Tibial artery (tissue), 4 donors: ENCODE measurements around the gene TBC1D24.

Experiments
- DNase-seq, 2 donors: peaks; one replicate each; pipeline ENCODE4 v3.0.0-alpha.2; 2019
- H3K27ac ChIP-seq, 2 donors: fragments of 200-600 bp; sonication (generic) in 1 of 2; 1 replicate in 1 of 2; 2 replicates in 1 of 2; pipeline ENCODE4 v1.5.1; 2018 to 2019; ENCODE audit warnings: mild to moderate bottlenecking in 1 of 2
- H3K27me3 ChIP-seq, 2 donors: fragments of 200-600 bp; sonication (generic) in 1 of 2; one replicate each; pipeline versions ENCODE4 v1.5.1 to v1.6.0; 2016 to 2019
- H3K36me3 ChIP-seq, 3 donors: fragments of 200-600 bp; sonication (generic) in 2 of 3; one replicate each; pipeline ENCODE4 v1.5.1; 2016 to 2019; ENCODE audit warnings: mild to moderate bottlenecking in 2 of 3
- H3K4me1 ChIP-seq, 4 donors: fragments of 200-600 bp; sonication (generic) in 2 of 4; 1 replicate in 3 of 4; 2 replicates in 1 of 4; pipeline ENCODE4 v1.5.1; 2016 to 2019
- H3K4me3 ChIP-seq, 2 donors: fragments of 200-600 bp; sonication (generic) in 1 of 2; 1 replicate in 1 of 2; 2 replicates in 1 of 2; pipeline ENCODE4 v1.5.1; 2018 to 2019; ENCODE audit warnings: mild to moderate bottlenecking in 2 of 2
- H3K9me3 ChIP-seq, 3 donors: fragments of 200-600 bp; sonication (generic) in 1 of 3; one replicate each; pipeline ENCODE4 v1.5.1; 2016 to 2019
- intact Hi-C: fragments of 100-400 bp; cut with DNase I; formaldehyde crosslinking; loops from one replicate; pipeline ENCODE4 v1.15.0; 2023; ENCODE audit warnings: low total_unique reads
- TF ChIP-seq, protein P1 (sequence below), 2 experiments: fragments of 200-600 bp in 1 of 2; fragments of 450-650 bp in 1 of 2; IDR thresholded peaks; one replicate each; pipeline ENCODE4 v1.5.1; 2017 to 2019; ENCODE audit warnings: antibody characterized with exemption in 2 of 2, mild to moderate bottlenecking in 1 of 2, moderate library complexity in 1 of 2

The TBC1D24 gene

GRCh38 chr16:2468725-2469398, 6.1 kb upstream of the TBC1D24 start:
- H3K4me3 ChIP-seq, result peak overlapping the region; percentile 49 to 66
- peaks cover 6 to 64% (median 45%) of the 10 kb centered on the region in 4 donors for H3K4me1 ChIP-seq
- H3K27me3 ChIP-seq, result peaks cover 6 to 74% of the 10 kb centered on the region in 2 donors
- no peaks in the 10 kb centered on the region for H3K36me3 ChIP-seq
- no peak overlapping the region for H3K27ac ChIP-seq
- TF ChIP-seq, protein P1, sequence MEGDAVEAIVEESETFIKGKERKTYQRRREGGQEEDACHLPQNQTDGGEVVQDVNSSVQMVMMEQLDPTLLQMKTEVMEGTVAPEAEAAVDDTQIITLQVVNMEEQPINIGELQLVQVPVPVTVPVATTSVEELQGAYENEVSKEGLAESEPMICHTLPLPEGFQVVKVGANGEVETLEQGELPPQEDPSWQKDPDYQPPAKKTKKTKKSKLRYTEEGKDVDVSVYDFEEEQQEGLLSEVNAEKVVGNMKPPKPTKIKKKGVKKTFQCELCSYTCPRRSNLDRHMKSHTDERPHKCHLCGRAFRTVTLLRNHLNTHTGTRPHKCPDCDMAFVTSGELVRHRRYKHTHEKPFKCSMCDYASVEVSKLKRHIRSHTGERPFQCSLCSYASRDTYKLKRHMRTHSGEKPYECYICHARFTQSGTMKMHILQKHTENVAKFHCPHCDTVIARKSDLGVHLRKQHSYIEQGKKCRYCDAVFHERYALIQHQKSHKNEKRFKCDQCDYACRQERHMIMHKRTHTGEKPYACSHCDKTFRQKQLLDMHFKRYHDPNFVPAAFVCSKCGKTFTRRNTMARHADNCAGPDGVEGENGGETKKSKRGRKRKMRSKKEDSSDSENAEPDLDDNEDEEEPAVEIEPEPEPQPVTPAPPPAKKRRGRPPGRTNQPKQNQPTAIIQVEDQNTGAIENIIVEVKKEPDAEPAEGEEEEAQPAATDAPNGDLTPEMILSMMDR (IDR thresholded peaks at IDR 0.05), result no peak
- no peak for DNase-seq
- no peaks in the 10 kb centered on the region for H3K9me3 ChIP-seq
- intact Hi-C loops, result no loop called here

DNA sequence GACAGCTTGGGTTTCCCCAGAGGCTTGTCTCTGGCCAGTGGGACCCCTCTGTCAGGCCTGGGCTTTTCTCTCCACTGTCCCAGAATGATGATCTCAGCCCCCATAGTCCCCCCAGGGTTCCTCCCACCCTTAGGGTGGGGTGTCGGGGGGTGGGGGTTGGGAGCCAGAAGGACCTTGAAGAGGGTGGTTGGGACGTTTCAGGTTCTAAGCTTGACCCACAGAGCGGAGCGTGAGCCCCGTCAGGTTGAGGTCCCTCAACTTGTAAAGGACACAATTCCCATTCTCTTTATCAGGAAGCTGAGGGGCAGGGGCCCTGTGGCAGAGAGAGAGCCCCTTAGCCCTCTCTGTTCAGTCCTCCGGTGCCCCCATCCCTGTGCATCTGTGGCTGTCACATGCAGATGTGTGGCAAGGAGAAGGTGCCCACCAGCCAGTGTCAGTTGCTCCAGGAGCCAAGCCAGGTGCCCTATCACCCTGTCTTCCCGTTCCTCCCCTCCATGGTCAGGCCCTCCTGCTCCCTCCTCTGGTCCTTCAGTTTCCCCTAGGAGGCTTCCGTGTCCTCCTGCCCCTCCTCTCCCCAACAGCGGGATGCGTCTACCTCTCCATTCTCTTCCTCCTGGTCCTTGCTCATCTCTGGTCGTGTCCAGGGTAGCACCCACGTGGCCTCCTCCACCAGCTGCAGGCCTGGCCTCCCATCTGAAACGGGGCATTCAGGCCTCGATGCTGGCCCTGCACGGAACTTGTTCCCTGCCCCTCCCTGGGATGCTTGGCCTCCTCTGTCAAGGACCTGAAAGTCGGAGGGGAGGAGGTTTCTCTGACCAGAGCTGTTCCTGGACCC, 5.3 kb upstream of the TBC1D24 start:
- H3K9me3 ChIP-seq, result no peaks in the 10 kb centered on the region
- H3K27ac ChIP-seq, result no peak overlapping the region
- H3K4me1 ChIP-seq, result peaks cover 6 to 71% (median 52%) of the 10 kb centered on the region in 4 donors
- no peaks in the 10 kb centered on the region for H3K36me3 ChIP-seq
- no peak for DNase-seq
- TF ChIP-seq, protein P1 (IDR thresholded peaks at IDR 0.05), result no peak
- intact Hi-C loops, result loop anchor here (10.0 kb wide), 1 partner anchor 125 kb away; the partner anchor contains the start of gene ABCA3
- no peak overlapping the region for H3K4me3 ChIP-seq
- H3K27me3 ChIP-seq, result peaks cover 6 to 71% of the 10 kb centered on the region in 2 donors

- intact Hi-C loops, result loop anchor here (10.0 kb wide), 1 partner anchor 125 kb away; the partner anchor contains the start of gene ABCA3
- Histone ChIP-seq H3K27me3 (peaks cover 6 to 69% of the 10 kb centered on the region in 2 donors), H3K4me1 (peaks cover 6 to 73% (median 53%) of the 10 kb centered on the region in 4 donors), H3K4me3 (no peak overlapping the region), H3K27ac (no peak overlapping the region), H3K36me3 (no peaks in the 10 kb centered on the region), H3K9me3 (no peaks in the 10 kb centered on the region)
- TF ChIP-seq, protein P1 (IDR thresholded peaks at IDR 0.05), result no peak
- DNase-seq, result no peak
These were observed 4.7 kb upstream of the TBC1D24 start for GRCh38 chr16:2470234-2470601.

GRCh38 chr16:2470603-2471015, 4.3 kb upstream of the TBC1D24 start:
- no peak for DNase-seq
- TF ChIP-seq, protein P1 (IDR thresholded peaks at IDR 0.05), result no peak
- Histone ChIP-seq H3K36me3 (no peaks in the 10 kb centered on the region), H3K4me3 (no peak overlapping the region), H3K27ac (no peak overlapping the region), H3K4me1 (peaks cover 6 to 77% (median 56%) of the 10 kb centered on the region in 4 donors), H3K9me3 (no peaks in the 10 kb centered on the region), H3K27me3 (peaks cover 6 to 69% of the 10 kb centered on the region in 2 donors)
- intact Hi-C loops, result loop anchor here (10.0 kb wide), 1 partner anchor 126 kb away; the partner anchor contains the start of gene ABCA3

- no peak for DNase-seq
- Histone ChIP-seq H3K4me3 (peak within 1 kb of the TSS in 1 of 2 donors; percentile 23), H3K9me3 (no peaks in the 10 kb centered on the region), H3K27me3 (peaks cover 6 to 69% of the 10 kb centered on the region in 2 donors), H3K4me1 (peaks cover 6 to 82% (median 62%) of the 10 kb centered on the region in 4 donors), H3K27ac (no peak within 1 kb of the TSS), H3K36me3 (no peaks in the 10 kb centered on the region)
- intact Hi-C loops, result loop anchor here (10.0 kb wide), 1 partner anchor 126 kb away; the partner anchor contains the start of gene ABCA3
- TF ChIP-seq, protein P1 (IDR thresholded peaks at IDR 0.05), result no peak
These were observed 3.8 kb upstream of the TBC1D24 start, which contains the start of gene NTN3 for GRCh38 chr16:2471016-2471652. TSS of gene NTN3 (plus strand) at chr16:2471297. CDS start at chr16:2471702, 405 bp downstream.
